ENCODE measurements around the gene NBPF20. TPM values are rescaled to one million over a fixed set of nuclear protein-coding genes. Genes with fewer than 3 reads are reported as not detected.
"Not testable (repeated sequence)": the region's sequence is repeated elsewhere in the genome, so short reads cannot be mapped to it uniquely, and the experiment has no call there.

The NBPF20 gene
- total RNA-seq, 4 donors from 2014 or later: 1.5 to 7.2 (median 2.1) TPM

GRCh38 chr1:145429329-145429728 is 3.9 kb upstream of the NBPF20 start:
- intact Hi-C loops (cut with DNase I; ENCODE audit: low total_unique reads); H3K4me3 ChIP-seq; H3K27ac ChIP-seq; in situ Hi-C loops (cut with MboI; ENCODE audit: low pct_ligation_motif_present in 1 of 4, low pct_unique_long_range_greater_than_20kb in 1 of 4, low sequenced_read_pairs in 3 of 4); DNase-seq; H3K9me3 ChIP-seq; H3K36me3 ChIP-seq: not testable (repeated sequence)
- Histone ChIP-seq H3K27me3 (peaks cover 53% of the 10 kb centered on the region), H3K4me1 (peaks cover 0 to 17% (median 11%) of the 10 kb centered on the region in 4 donors)
- WGBS, 2 donors (ENCODE audit: low coverage in 1 of 2): 97 to 100% methylated on average over 1 of the region's 1 CpG

DNA sequence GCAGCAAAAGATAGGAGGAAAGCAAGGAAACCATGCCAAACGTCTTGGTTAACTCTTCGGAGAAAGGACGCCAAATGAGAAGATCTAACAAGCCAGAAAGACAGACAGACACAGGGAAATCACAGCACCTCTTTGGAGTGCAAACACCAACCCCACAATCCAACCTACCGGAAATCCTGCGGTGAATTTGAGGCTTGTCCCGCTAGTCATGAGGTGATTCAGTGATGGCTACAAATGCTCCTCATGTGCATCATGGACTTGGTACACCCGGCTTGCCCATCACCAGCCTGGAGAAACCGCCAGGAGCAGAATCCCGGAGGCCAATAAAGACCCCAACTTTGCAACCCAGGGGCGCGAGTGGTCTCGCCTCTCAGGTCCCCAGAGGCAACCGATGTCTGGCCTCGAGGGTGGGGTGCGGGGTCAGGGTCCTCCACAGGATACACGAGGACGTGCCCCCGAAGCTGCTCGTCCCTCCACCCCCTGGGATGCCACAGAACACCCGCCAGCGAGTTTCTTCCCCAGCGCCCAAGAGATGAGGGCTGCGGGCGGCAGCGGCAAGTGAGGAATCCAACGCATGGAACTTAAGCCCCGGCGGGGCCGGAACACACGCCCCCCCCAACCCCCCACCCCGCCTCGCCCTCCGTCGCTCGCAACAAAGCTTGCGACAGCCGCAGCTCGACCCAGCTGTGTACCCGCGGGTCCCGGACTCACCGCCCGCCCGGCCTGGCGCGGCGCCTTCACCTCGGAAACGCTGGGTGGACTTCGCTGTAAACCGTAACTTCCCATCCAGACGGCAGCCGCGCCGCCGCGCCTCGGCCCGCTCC is 579 bp downstream of the NBPF20 start:
- Histone ChIP-seq H3K27me3 (peaks cover 29% of the 10 kb centered on the region), H3K4me3 (peak overlapping the region; percentile 55 to 81 (median 64)), H3K27ac (peak overlapping the region; percentile 44 to 78 (median 64)), H3K4me1 (peaks cover 0 to 12% (median 10%) of the 10 kb centered on the region in 4 donors)
- 3% methylated on average over 25 of the region's 59 CpGs; no CpG with 5 or more reads in 1 of the 2 donors for WGBS, 2 donors (ENCODE audit: low coverage in 1 of 2)
- H3K36me3 ChIP-seq; DNase-seq; in situ Hi-C loops (cut with MboI; ENCODE audit: low pct_ligation_motif_present in 1 of 4, low pct_unique_long_range_greater_than_20kb in 1 of 4, low sequenced_read_pairs in 3 of 4); H3K9me3 ChIP-seq; intact Hi-C loops (cut with DNase I; ENCODE audit: low total_unique reads): not testable (repeated sequence)

GRCh38 chr1:145415149-145415548 is 10.3 kb downstream of the NBPF20 start:
- H3K4me3 ChIP-seq; H3K27me3 ChIP-seq; H3K36me3 ChIP-seq; in situ Hi-C loops (cut with MboI; ENCODE audit: low pct_ligation_motif_present in 1 of 4, low pct_unique_long_range_greater_than_20kb in 1 of 4, low sequenced_read_pairs in 3 of 4); intact Hi-C loops (cut with DNase I; ENCODE audit: low total_unique reads); DNase-seq; H3K4me1 ChIP-seq; H3K9me3 ChIP-seq; H3K27ac ChIP-seq: not testable (repeated sequence)
- WGBS, 2 donors (ENCODE audit: low coverage in 1 of 2): 91% methylated on average over 8 of the region's 8 CpGs; no CpG with 5 or more reads in 1 of the 2 donors

GRCh38 chr1:145407266-145407665 is 18.1 kb downstream of the NBPF20 start:
- in situ Hi-C loops (cut with MboI; ENCODE audit: low pct_ligation_motif_present in 1 of 4, low pct_unique_long_range_greater_than_20kb in 1 of 4, low sequenced_read_pairs in 3 of 4); H3K27me3 ChIP-seq; H3K9me3 ChIP-seq; intact Hi-C loops (cut with DNase I; ENCODE audit: low total_unique reads); H3K27ac ChIP-seq; DNase-seq; H3K4me1 ChIP-seq; H3K36me3 ChIP-seq; H3K4me3 ChIP-seq: not testable (repeated sequence)
- WGBS, 2 donors (ENCODE audit: low coverage in 1 of 2): 91 to 96% methylated on average over 12 to 14 of the region's 14 CpGs

DNA sequence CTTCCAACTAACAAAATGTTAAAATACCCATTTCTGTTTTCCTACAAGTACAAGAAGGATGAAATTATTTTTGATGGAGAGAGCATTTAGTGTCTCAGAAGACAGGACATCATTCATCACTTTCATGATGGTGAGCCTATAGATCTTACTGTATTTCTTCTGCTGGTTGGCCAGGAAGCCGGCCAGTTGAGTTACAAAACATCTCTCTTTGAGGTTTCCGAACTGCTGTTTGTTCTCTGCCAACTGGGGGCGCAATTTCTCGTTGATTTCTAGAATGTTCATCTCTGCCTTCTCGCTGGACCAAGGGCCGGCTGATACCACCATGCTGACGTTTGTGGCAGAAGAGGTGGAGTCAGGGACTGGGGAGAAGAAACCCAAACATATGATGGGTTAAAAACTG is 20.5 kb downstream of the NBPF20 start:
- H3K4me3 ChIP-seq; intact Hi-C loops (cut with DNase I; ENCODE audit: low total_unique reads); H3K9me3 ChIP-seq; in situ Hi-C loops (cut with MboI; ENCODE audit: low pct_ligation_motif_present in 1 of 4, low pct_unique_long_range_greater_than_20kb in 1 of 4, low sequenced_read_pairs in 3 of 4); H3K4me1 ChIP-seq; H3K27me3 ChIP-seq; H3K27ac ChIP-seq; DNase-seq; H3K36me3 ChIP-seq: not testable (repeated sequence)
- 50 to 59% methylated on average over 1 to 6 of the region's 7 CpGs for WGBS, 2 donors (ENCODE audit: low coverage in 1 of 2)

- H3K27me3 ChIP-seq; intact Hi-C loops (cut with DNase I; ENCODE audit: low total_unique reads); H3K36me3 ChIP-seq; H3K9me3 ChIP-seq; in situ Hi-C loops (cut with MboI; ENCODE audit: low pct_ligation_motif_present in 1 of 4, low pct_unique_long_range_greater_than_20kb in 1 of 4, low sequenced_read_pairs in 3 of 4); H3K4me1 ChIP-seq; DNase-seq; H3K27ac ChIP-seq; H3K4me3 ChIP-seq: not testable (repeated sequence)
- 91 to 100% methylated on average over 4 to 6 of the region's 6 CpGs for WGBS, 2 donors (ENCODE audit: low coverage in 1 of 2)
These were observed 24.7 kb downstream of the NBPF20 start for GRCh38 chr1:145400701-145401100.

Small RNA genes lying within 50 kb of the gene (small RNA-seq; reads per million reads assigned to genes)
- 0 to 0.98 (median 0.29) reads per million in 4 donors for gene RF00003

Other genes with a start within 250 kb of the NBPF20 start
- not detected for gene PPIAL4D, start 183.4 kb downstream of the NBPF20 start, total RNA-seq
- 10 to 100 TPM in 3 of 4 donors, 1 to 10 TPM in 1; 2.6 to 46.4 (median 36.5) TPM for gene GPR89A, start 182.4 kb upstream of the NBPF20 start, total RNA-seq

Measured in transverse colon (tissue), 4 donors.